Right lobe of liver (tissue), 6 donors: ENCODE results near the gene CDH3. TPM values are rescaled to one million over a fixed set of nuclear protein-coding genes. Genes with fewer than 3 reads are reported as not detected.

Experiments used
- ATAC-seq, 4 donors: fragments of 200-7000 bp; cut with Tn5 transposase; one replicate each; pipeline ENCODE4 v1.9.1; 2020; ENCODE audit warnings: mild to moderate bottlenecking in 4 of 4, moderate library complexity in 4 of 4
- DNase-seq, 3 donors: peaks; one replicate each; pipeline ENCODE4 v3.0.0-alpha.2; 2020
- H3K27ac ChIP-seq, 3 donors: fragments of 200-600 bp; one replicate each; pipeline ENCODE4 v1.8.0; 2022
- H3K27me3 ChIP-seq, 2 donors: fragments of 200-600 bp; one replicate each; pipeline ENCODE4 v1.8.0; 2022
- H3K36me3 ChIP-seq, 4 donors: fragments of 200-600 bp; sonication (generic) in 1 of 4; one replicate each; pipeline versions ENCODE4 v1.5.1 to v1.8.0; 2017 to 2022; ENCODE audit warnings: control low read depth in 1 of 4
- H3K4me1 ChIP-seq, 4 donors: fragments of 200-600 bp; sonication (generic) in 1 of 4; one replicate each; pipeline versions ENCODE4 v1.5.1 to v1.8.0; 2017 to 2022; ENCODE audit warnings: control low read depth in 1 of 4
- H3K4me3 ChIP-seq, 3 donors: fragments of 200-600 bp; one replicate each; pipeline ENCODE4 v1.8.0; 2022
- H3K9me3 ChIP-seq, 4 donors: fragments of 200-600 bp; sonication (generic) in 1 of 4; one replicate each; pipeline versions ENCODE4 v1.5.1 to v1.8.0; 2017 to 2022; ENCODE audit warnings: control low read depth in 1 of 4
- CTCF ChIP-seq, 4 donors: fragments of 200-600 bp in 3 of 4; fragments of 450-650 bp in 1 of 4; IDR thresholded peaks; one replicate each; pipeline versions ENCODE4 v1.5.1 to v1.8.0; 2016 to 2022; ENCODE audit warnings: antibody characterized with exemption in 4 of 4, mild to moderate bottlenecking in 2 of 4
- POLR2A ChIP-seq: fragments of 450-650 bp; IDR thresholded peaks from one replicate; pipeline ENCODE4 v1.6.1; 2017; ENCODE audit warnings: antibody characterized with exemption, mild to moderate bottlenecking
- WGBS: methylation state at CpG from one replicate; pipeline ENCODE4 v1.1.6; 2018; ENCODE audit warnings: low coverage, low lambda C conversion rate; ENCODE audit not compliant: insufficient coverage; ENCODE audit errors: missing lambda C conversion rate; 5-methylcytosine and 5-hydroxymethylcytosine counted together
- intact Hi-C, 2 donors: fragments of 100-400 bp; cut with DNase I; formaldehyde crosslinking; loops; one replicate each; pipeline versions ENCODE4 v1.11.2 to v1.14.1; 2022
- total RNA-seq, 6 experiments: library from RNA; depleted of rRNA in 2 of 6; stranded (reverse); fragments of >200 nt in 2 of 6; fragmentation: NEBNext Ultra II Directional in 3 of 6; extraction: Animal tissue kit (Norgen Biotek cat#: 25700) in 3 of 6; gene quantifications; one replicate each; pipeline versions ENCODE4 v1.1.0 to v1.2.4, GENCODE V29; 2016 to 2023
- donor health status: DM: no; HTN: yes; CAD: no.
- donor health status: DM: no; HTN: no; CAD: no.
- donor health status: DM: no; HTN: no; CAD: no.
- donor health status: DM: no; HTN: yes; CAD: no.
- donor health status: DM: no; HTN: yes; CAD: no.

The CDH3 gene
- total RNA-seq, 6 experiments from 2014 or later = 0.06 TPM; not detected in 5

- H3K27ac ChIP-seq = no peak overlapping the region
Measured at GRCh38 chr16:68640972-68641371, 4.1 kb upstream of the CDH3 start.

DNA sequence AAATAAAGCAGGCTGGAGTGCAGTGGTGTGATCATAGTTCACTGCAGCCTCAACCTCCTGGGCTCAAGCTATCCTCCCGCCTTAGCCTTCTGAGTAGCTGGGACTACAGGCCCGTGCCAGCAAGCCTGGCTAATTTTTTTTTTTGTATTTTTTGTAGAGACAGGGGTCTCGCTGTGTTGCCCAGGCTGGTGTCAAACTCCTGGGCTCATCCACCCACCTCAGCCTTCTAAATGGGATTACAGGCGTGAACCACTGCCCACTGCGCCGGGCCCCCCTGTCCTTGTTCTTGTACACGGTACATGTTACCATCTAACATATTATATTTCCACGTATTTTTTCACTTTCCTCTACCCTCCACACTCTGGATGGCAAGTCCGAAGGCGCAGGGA is 3.1 kb upstream of the CDH3 start:
- TF ChIP-seq CTCF (IDR thresholded peaks at IDR 0.05) (no peak), POLR2A (no peak)
- ATAC-seq = no peak
- no peak overlapping the region for H3K4me3 ChIP-seq
- 43% methylated on average over 7 of the region's 10 CpGs for WGBS
- H3K9me3 ChIP-seq = no peaks in the 10 kb centered on the region
- no peaks in the 10 kb centered on the region for H3K36me3 ChIP-seq
- H3K27me3 ChIP-seq = peaks cover 9 to 25% of the 10 kb centered on the region in 2 donors
- intact Hi-C loops = no loop called here
- no peak overlapping the region for H3K27ac ChIP-seq
- DNase-seq = no peak
- H3K4me1 ChIP-seq = peaks cover 0 to 16% (median 0%) of the 10 kb centered on the region in 4 donors

More at GRCh38 chr16:68640972-68641371, 4.1 kb upstream of the CDH3 start:
- H3K36me3 ChIP-seq = no peaks in the 10 kb centered on the region
- WGBS = 61% methylated on average over 3 of the region's 3 CpGs
- H3K4me1 ChIP-seq = peaks cover 0 to 16% (median 0%) of the 10 kb centered on the region in 4 donors
- H3K27me3 ChIP-seq = peaks cover 9 to 15% of the 10 kb centered on the region in 2 donors
- TF ChIP-seq POLR2A = no peak
- ATAC-seq (no peak), DNase-seq (no peak)
- intact Hi-C loops = no loop called here
- no peak overlapping the region for H3K4me3 ChIP-seq
- no peaks in the 10 kb centered on the region for H3K9me3 ChIP-seq

GRCh38 chr16:68642436-68643101 is 2.5 kb upstream of the CDH3 start:
- Histone ChIP-seq H3K27ac (no peak overlapping the region), H3K9me3 (no peaks in the 10 kb centered on the region), H3K27me3 (peaks cover 9 to 25% of the 10 kb centered on the region in 2 donors), H3K4me3 (no peak overlapping the region), H3K36me3 (no peaks in the 10 kb centered on the region), H3K4me1 (peaks cover 0 to 16% (median 0%) of the 10 kb centered on the region in 4 donors)
- intact Hi-C loops = no loop called here
- TF ChIP-seq CTCF (IDR thresholded peaks at IDR 0.05) = no peak
- TF ChIP-seq POLR2A = no peak
- ATAC-seq = peak in 3 of 4 donors; percentile 45 to 60 (median 48)
- DNase-seq = peak in 1 of 3 donors; percentile 28
- WGBS = 4% methylated on average over 13 of the region's 51 CpGs

DNA sequence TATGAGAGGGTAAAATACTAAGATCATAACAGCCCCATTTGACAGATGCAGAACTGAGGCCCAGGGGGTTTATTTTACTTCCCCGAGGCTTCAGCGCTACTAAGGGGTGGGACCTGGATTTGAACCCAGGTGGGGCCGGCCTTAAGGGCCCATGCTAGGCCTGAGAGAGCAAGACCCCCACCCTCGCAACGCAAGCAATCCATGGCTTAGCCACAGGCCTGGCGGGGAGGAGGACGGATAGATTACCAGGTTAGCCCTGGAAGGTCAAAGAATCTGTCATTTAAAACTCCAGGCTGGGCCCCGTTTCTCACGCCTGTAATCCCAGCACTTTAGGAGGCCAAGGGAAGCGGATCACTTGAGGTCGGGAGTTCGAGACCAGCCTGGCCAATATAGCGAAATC is 1.9 kb upstream of the CDH3 start:
- TF ChIP-seq CTCF (IDR thresholded peaks at IDR 0.05) = no peak
- no peak for TF ChIP-seq POLR2A
- DNase-seq (no peak), ATAC-seq (no peak)
- no peaks in the 10 kb centered on the region for H3K9me3 ChIP-seq
- no peaks in the 10 kb centered on the region for H3K36me3 ChIP-seq
- H3K27me3 ChIP-seq = peaks cover 9 to 25% of the 10 kb centered on the region in 2 donors
- H3K27ac ChIP-seq = no peak overlapping the region
- H3K4me3 ChIP-seq = no peak overlapping the region
- 58% methylated on average over 9 of the region's 13 CpGs for WGBS
- intact Hi-C loops = no loop called here
- peaks cover 0 to 16% (median 0%) of the 10 kb centered on the region in 4 donors for H3K4me1 ChIP-seq

DNA sequence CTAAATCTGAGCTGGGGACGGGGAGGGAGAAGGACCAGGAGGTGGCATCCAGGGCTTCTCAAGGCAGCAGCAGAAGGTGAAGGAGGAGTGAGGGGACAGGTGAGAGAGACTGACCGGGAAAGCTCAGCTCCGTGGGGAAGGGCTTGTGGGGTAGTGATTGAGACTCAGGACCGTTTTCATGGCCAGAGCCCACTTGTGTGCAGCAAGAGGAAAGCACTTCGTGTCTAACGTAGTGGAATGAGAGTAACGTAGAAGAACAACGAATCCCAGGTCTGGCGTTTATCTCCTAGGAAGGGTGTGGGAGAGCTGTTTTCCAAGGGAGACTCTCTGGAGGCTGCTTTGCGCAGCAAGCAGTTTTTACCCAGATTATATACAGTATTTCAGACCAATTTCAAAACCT is 1.3 kb upstream of the CDH3 start:
- TF ChIP-seq CTCF (IDR thresholded peaks at IDR 0.05) (no peak), POLR2A (no peak)
- Histone ChIP-seq H3K36me3 (no peaks in the 10 kb centered on the region), H3K27me3 (peaks cover 9 to 25% of the 10 kb centered on the region in 2 donors), H3K4me3 (no peak overlapping the region), H3K27ac (no peak overlapping the region), H3K4me1 (peaks cover 0 to 16% (median 0%) of the 10 kb centered on the region in 4 donors), H3K9me3 (no peaks in the 10 kb centered on the region)
- 27% methylated on average over 10 of the region's 10 CpGs for WGBS
- no peak for DNase-seq
- ATAC-seq = no peak
- intact Hi-C loops = no loop called here
